Inferior parietal cortex (tissue), 1 donor: ENCODE measurements around the gene EHD1.
"Not testable (repeated sequence)": the region's sequence is repeated elsewhere in the genome, so short reads cannot be mapped to it uniquely, and the experiment has no call there.

Source experiments
- DNase-seq: peaks from one replicate; pipeline ENCODE4 v3.0.0-alpha.2; 2016; ENCODE audit errors: extremely low spot score

The EHD1 gene

GRCh38 chr11:64826578-64827450 is 51.6 kb downstream of the EHD1 start:
- no peak for DNase-seq

GRCh38 chr11:64826062-64826461 is 52.4 kb downstream of the EHD1 start:
- no peak for DNase-seq

GRCh38 chr11:64823568-64824119 is 54.8 kb downstream of the EHD1 start:
- no peak for DNase-seq

GRCh38 chr11:64817476-64817875 is 60.9 kb downstream of the EHD1 start:
- no peak for DNase-seq

GRCh38 chr11:64815433-64815832 is 63.0 kb downstream of the EHD1 start:
- DNase-seq: not testable (repeated sequence)

- no peak for DNase-seq
Observed at GRCh38 chr11:64814712-64815187, 63.7 kb downstream of the EHD1 start.

- DNase-seq: no peak
Observed at GRCh38 chr11:64813826-64814225, 64.6 kb downstream of the EHD1 start.

GRCh38 chr11:64810891-64811272 is 67.5 kb downstream of the EHD1 start:
- no peak for DNase-seq

- peak; percentile 95 for DNase-seq
Observed at GRCh38 chr11:64810271-64810890, 68.0 kb downstream of the EHD1 start, which contains the start of gene MEN1. Gene MEN1 (minus strand): TSS chr11:64810551. CDS start chr11:64810109, 442 bp downstream.

GRCh38 chr11:64809781-64810241 is 68.6 kb downstream of the EHD1 start:
- DNase-seq: no peak

- DNase-seq: no peak
Observed at GRCh38 chr11:64805481-64805880, 72.9 kb downstream of the EHD1 start.

GRCh38 chr11:64804346-64805210 is 73.8 kb downstream of the EHD1 start:
- DNase-seq: no peak

- no peak for DNase-seq
Observed at GRCh38 chr11:64803846-64804345, 74.5 kb downstream of the EHD1 start.

GRCh38 chr11:64803158-64803845 is 75.1 kb downstream of the EHD1 start, which contains the start of gene MAP4K2:
Gene MAP4K2 (minus strand): TSS chr11:64803214. CDS start chr11:64803149, 65 bp downstream.
- DNase-seq: peak; percentile 74

- DNase-seq: no peak
Observed at GRCh38 chr11:64802370-64803157, 75.9 kb downstream of the EHD1 start.
